ENCODE data around the gene ZMAT5. TPM values are rescaled to one million over a fixed set of nuclear protein-coding genes. Genes with fewer than 3 reads are reported as not detected.

ZMAT5 gene
- total and polyA plus RNA-seq, 10 of the 15 experiments (the other 5 are each of a cell fraction or from before 2014, with no cell fraction given): 2.3 to 43.0 (median 21.9) TPM

GRCh38 chr22:29813563-29813962 is 46.8 kb upstream of the ZMAT5 start:
- Histone ChIP-seq H3K79me2 (ENCODE audit: control insufficient read depth, insufficient read depth, low read length) (no peaks in the 10 kb centered on the region), H3K36me3 (ENCODE audit: control insufficient read depth in 2 of 2, insufficient read depth in 2 of 2, low read length in 1 of 2) (peaks cover 11 to 55% of the 10 kb centered on the region in 2 experiments), H3K27ac (ENCODE audit: control insufficient read depth, insufficient read depth) (no peak overlapping the region), H2AFZ (ENCODE audit: control insufficient read depth, low read depth, low read length) (no peak overlapping the region), H3K9me3 (replicated peaks; ENCODE audit: control insufficient read depth, insufficient read depth, low read length) (no peaks in the 10 kb centered on the region), H4K20me1 (ENCODE audit: control insufficient read depth, insufficient read depth) (no peaks in the 10 kb centered on the region), H3K9ac (ENCODE audit: control insufficient read depth, insufficient read depth, low read length) (no peak overlapping the region), H3K4me3 (no peak overlapping the region), H3K4me1 (ENCODE audit: control insufficient read depth, insufficient read depth, low read length) (no peaks in the 10 kb centered on the region), H3K4me2 (ENCODE audit: control insufficient read depth, insufficient read depth) (no peak overlapping the region), H3K27me3 (replicated peaks in 1 of 2; ENCODE audit: control insufficient read depth in 2 of 2, insufficient read depth in 2 of 2, low read length in 1 of 2) (no peaks in the 10 kb centered on the region)
- SMC1A ChIA-PET (ENCODE audit: uncharacterized antibody, unreplicated experiment): no interaction called here
- ATAC-seq: no peak
- in situ Hi-C loops (cut with MboI): no loop called here
- DNase-seq (ENCODE audit: low read depth, low spot score): no peak
- CTCF ChIA-PET: no interaction called here
- POLR2A ChIA-PET: interaction anchor here (0.6 kb wide), 1 partner anchor 10 kb away, joined by 4 read pairs; no protein-coding TSS in a partner anchor
- BruUV-seq (replicated peaks): no TSS peak
- no peak for FAIRE-seq
- 96% methylated on average over 3 of the region's 3 CpGs for WGBS (ENCODE audit: insufficient coverage, insufficient replicate concordance, low lambda C conversion rate, missing lambda C conversion rate)
- intact Hi-C loops (cut with micrococcal nuclease; ENCODE audit: unreplicated experiment): no loop called here
- TF ChIP-seq IKZF1 (conservative IDR thresholded peaks at IDR 0.05) (no peak), SIN3A (IDR thresholded peaks at IDR 0.05; ENCODE audit: low read depth, low read length) (no peak), SIX5 (IDR thresholded peaks at IDR 0.05; ENCODE audit: low read depth, low read length, severe bottlenecking) (no peak), FOS (IDR thresholded peaks at IDR 0.05; ENCODE audit: borderline replicate concordance, extremely low read depth, insufficient read length) (no peak), CHD2 (IDR thresholded peaks at IDR 0.05; ENCODE audit: borderline replicate concordance, low read depth, low read length) (no peak), TBL1XR1 (IDR thresholded peaks at IDR 0.05; ENCODE audit: low read depth, low read length) (no peak), SRF (IDR thresholded peaks at IDR 0.05; ENCODE audit: low read depth in 2 of 2, low read length in 2 of 2) (no peak), MLLT1 (IDR thresholded peaks at IDR 0.05) (no peak), CBX5 (IDR thresholded peaks at IDR 0.05; ENCODE audit: low read depth) (no peak), CEBPB (IDR thresholded peaks at IDR 0.05; ENCODE audit: borderline replicate concordance in 1 of 2, low read depth in 2 of 2, low read length in 2 of 2) (no peak), EGR1 (IDR thresholded peaks at IDR 0.05; ENCODE audit: borderline replicate concordance in 1 of 2, low read depth in 2 of 2, low read length in 2 of 2) (no peak), ATF3 (IDR thresholded peaks at IDR 0.05; ENCODE audit: borderline replicate concordance, extremely low read depth, low read depth, low read length) (no peak), NFXL1 (IDR thresholded peaks at IDR 0.05; ENCODE audit: borderline replicate concordance) (no peak), MYB (IDR thresholded peaks at IDR 0.05; ENCODE audit: borderline replicate concordance, low read depth, low read length) (no peak), NR2C1 (IDR thresholded peaks at IDR 0.05) (no peak), ZNF24 (IDR thresholded peaks at IDR 0.05) (no peak)
- TF ChIP-seq, protein P1, sequence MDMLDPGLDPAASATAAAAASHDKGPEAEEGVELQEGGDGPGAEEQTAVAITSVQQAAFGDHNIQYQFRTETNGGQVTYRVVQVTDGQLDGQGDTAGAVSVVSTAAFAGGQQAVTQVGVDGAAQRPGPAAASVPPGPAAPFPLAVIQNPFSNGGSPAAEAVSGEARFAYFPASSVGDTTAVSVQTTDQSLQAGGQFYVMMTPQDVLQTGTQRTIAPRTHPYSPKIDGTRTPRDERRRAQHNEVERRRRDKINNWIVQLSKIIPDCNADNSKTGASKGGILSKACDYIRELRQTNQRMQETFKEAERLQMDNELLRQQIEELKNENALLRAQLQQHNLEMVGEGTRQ (IDR thresholded peaks at IDR 0.05; ENCODE audit: borderline replicate concordance, low read depth, low read length): no peak
- RAD21 ChIA-PET (ENCODE audit: unreplicated experiment): no interaction called here

All from GM12878 (cell line).